B cell (primary cell): Measurements from ENCODE around the gene ROPN1B.

Source experiments
- CTCF ChIP-seq: fragments of 200-600 bp; IDR thresholded peaks from one replicate; pipeline ENCODE4 v1.8.0; 2022; ENCODE audit warnings: antibody characterized with exemption, mild to moderate bottlenecking
- EZH2 ChIP-seq: IDR thresholded peaks from 2 replicates; pipeline ENCODE4 v1.6.1; 2012; ENCODE audit warnings: borderline replicate concordance, low read depth, mild to moderate bottlenecking, moderate library complexity, low read length; ENCODE audit not compliant: insufficient read depth, poor library complexity, severe bottlenecking

GRCh38 chr3:126031981-126032471, 63.0 kb downstream of the ROPN1B start:
- no peak for TF ChIP-seq EZH2
- TF ChIP-seq CTCF, result no peak
